Kidney (tissue), 14 donors: ENCODE measurements around the gene SLC9A4. TPM values are rescaled to one million over a fixed set of nuclear protein-coding genes. Genes with fewer than 3 reads are reported as not detected.

Source experiments
- DNase-seq, 5 donors: peaks; one replicate each; pipeline ENCODE4 v3.0.0-alpha.2; 2013 to 2020
- FAIRE-seq: peaks from 2 replicates; lab custom pipeline; 2012; peaks lifted over from hg19 to GRCh38; lab: Jason Lieb, UNC
- H3K27ac ChIP-seq, 2 donors: one replicate each; pipeline ENCODE4 v1.7.0; 2013; ENCODE audit warnings: low read depth in 2 of 2, low read length in 2 of 2, inconsistent platforms in 1 of 2
- H3K27me3 ChIP-seq: one replicate; pipeline ENCODE4 v1.7.1; 2013; ENCODE audit warnings: low read length, inconsistent platforms; ENCODE audit not compliant: control insufficient read depth, insufficient read depth
- H3K36me3 ChIP-seq, 3 donors: one replicate each; pipeline versions ENCODE4 v1.7.0 to v1.7.1; 2013; ENCODE audit warnings: low read length in 3 of 3, control low read depth in 1 of 3, inconsistent platforms in 1 of 3; ENCODE audit not compliant: insufficient read depth in 3 of 3, control insufficient read depth in 2 of 3
- H3K4me1 ChIP-seq, 3 donors: one replicate each; pipeline versions ENCODE4 v1.7.0 to v1.7.1; 2013; ENCODE audit warnings: low read length in 3 of 3, inconsistent platforms in 1 of 3, low read depth in 1 of 3; ENCODE audit not compliant: control insufficient read depth in 2 of 3, insufficient read depth in 2 of 3
- H3K4me3 ChIP-seq, 3 donors: one replicate each; pipeline versions ENCODE4 v1.7.0 to v1.8.1; 2013; ENCODE audit warnings: low read length in 3 of 3, control low read depth in 1 of 3, inconsistent platforms in 1 of 3
- H3K9ac ChIP-seq, 3 donors: one replicate each; pipeline versions ENCODE4 v1.7.0 to v1.7.1; 2013; ENCODE audit warnings: low read length in 3 of 3, control low read depth in 1 of 3, inconsistent platforms in 1 of 3
- H3K9me3 ChIP-seq, 3 donors: one replicate each; pipeline versions ENCODE4 v1.7.0 to v1.7.1; 2013; ENCODE audit warnings: low read length in 3 of 3, control low read depth in 1 of 3, inconsistent platforms in 1 of 3; ENCODE audit not compliant: control insufficient read depth in 2 of 3, insufficient read depth in 1 of 3
- CTCF ChIP-seq: IDR thresholded peaks from 3 replicates; pipeline ENCODE4 v1.5.1; 2012; ENCODE audit warnings: mild to moderate bottlenecking, moderate library complexity, borderline replicate concordance; ENCODE audit not compliant: insufficient read depth; ENCODE audit errors: extremely low read depth
- intact Hi-C: fragments of 100-400 bp; cut with DNase I; formaldehyde crosslinking; loops from one replicate; pipeline ENCODE4 v1.11.1; 2022
- polyA plus RNA-seq: library from polyadenylated mRNA; stranded (reverse); fragments of 350-450 nt; fragmentation: Illumina TruSeq; extraction: RNeasy Lipid Tissue Mini Kit (QIAGEN cat#74804); gene quantifications from one replicate; pipeline ENCODE4 v1.2.3, GENCODE V29; 2014; ENCODE audit warnings: low read depth, low replicate concordance; ENCODE audit not compliant: insufficient read depth
- total RNA-seq: library from RNA; stranded (reverse); fragmentation: NEBNext Ultra II Directional; extraction: Animal tissue kit (Norgen Biotek cat#: 25700); gene quantifications from one replicate; pipeline ENCODE4 v1.2.1, GENCODE V29; 2021
- donor health status: control.
- donor health status: control.
- donor health status: control.
- donor health status: control.
- donor health status: control.
- donor health status: DM: yes; HTN: yes; CAD: no.
- donor health status: Normal renal cell carcinoma (clear cell type).

The SLC9A4 gene
- total and polyA plus RNA-seq, 2 donors from 2014 or later = 2.8 to 10.3 TPM

DNA sequence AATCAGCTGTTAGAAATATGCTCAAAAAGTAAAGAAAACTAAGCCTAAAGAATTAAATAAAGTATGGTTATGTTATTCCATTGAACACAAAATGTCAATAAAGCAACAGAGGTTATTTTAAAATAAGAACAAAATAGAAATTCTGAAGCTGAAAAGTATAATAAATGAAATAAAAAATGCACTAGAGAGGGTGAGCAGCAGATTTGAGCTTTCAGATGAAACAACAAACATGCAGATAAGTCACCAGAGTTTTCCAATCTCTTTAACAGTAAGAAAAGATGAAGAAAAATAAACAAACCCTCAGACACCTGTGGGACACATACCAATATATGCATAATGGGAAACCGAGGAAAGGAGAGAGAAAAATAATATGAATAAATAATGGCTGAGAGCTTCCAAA is 76.0 kb downstream of the SLC9A4 start:
- H3K4me1 ChIP-seq = no peaks in the 10 kb centered on the region
- no peak overlapping the region for H3K27ac ChIP-seq
- DNase-seq = no peak
- intact Hi-C loops = no loop called here
- H3K9me3 ChIP-seq = peaks cover 0 to 3% (median 0%) of the 10 kb centered on the region in 3 donors
- no peak for TF ChIP-seq CTCF
- no peak overlapping the region for H3K9ac ChIP-seq
- H3K36me3 ChIP-seq = no peaks in the 10 kb centered on the region
- no peaks in the 10 kb centered on the region for H3K27me3 ChIP-seq
- no peak overlapping the region for H3K4me3 ChIP-seq
- no peak for FAIRE-seq

- no peaks in the 10 kb centered on the region for H3K4me1 ChIP-seq
- H3K4me3 ChIP-seq = no peak overlapping the region
- peaks cover 0 to 3% (median 0%) of the 10 kb centered on the region in 3 donors for H3K9me3 ChIP-seq
- DNase-seq = no peak
- no peaks in the 10 kb centered on the region for H3K27me3 ChIP-seq
- intact Hi-C loops = no loop called here
- no peaks in the 10 kb centered on the region for H3K36me3 ChIP-seq
- no peak for TF ChIP-seq CTCF
- H3K27ac ChIP-seq = no peak overlapping the region
- no peak for FAIRE-seq
- no peak overlapping the region for H3K9ac ChIP-seq
Measured at GRCh38 chr2:102550151-102550550, 77.1 kb downstream of the SLC9A4 start.

- intact Hi-C loops = no loop called here
- H3K4me1 ChIP-seq = no peaks in the 10 kb centered on the region
- no peak overlapping the region for H3K4me3 ChIP-seq
- peaks cover 0 to 3% (median 0%) of the 10 kb centered on the region in 3 donors for H3K9me3 ChIP-seq
- no peak overlapping the region for H3K9ac ChIP-seq
- no peaks in the 10 kb centered on the region for H3K36me3 ChIP-seq
- no peak overlapping the region for H3K27ac ChIP-seq
- DNase-seq = no peak
- H3K27me3 ChIP-seq = no peaks in the 10 kb centered on the region
- no peak for FAIRE-seq
- TF ChIP-seq CTCF = no peak
Measured at GRCh38 chr2:102551329-102552096, 78.5 kb downstream of the SLC9A4 start.
